GM12878 (cell line): Measurements from ENCODE around the gene CUL5. TPM values are rescaled to one million over a fixed set of nuclear protein-coding genes. Genes with fewer than 3 reads are reported as not detected.

Experiments used
- ATAC-seq: fragments of 200-7000 bp; cut with Tn5 transposase; 3 replicates; pipeline ENCODE4 v1.9.1; 2020; ENCODE audit warnings: mild to moderate bottlenecking, moderate library complexity
- BruUV-seq: library from RNA; stranded (reverse); fragments of 400-500 nt; replicated peaks from 2 replicates; lab custom pipeline; 2021; lab: Mats Ljungman, UMichigan
- CTCF ChIA-PET: fragments of 300-600 bp; sonication (Branson Sonifier 250); formaldehyde crosslinking; extraction: SDS; loops from one replicate; lab custom pipeline; 2021; ENCODE audit warnings: inconsistent platforms; lab: Yijun Ruan, JAX
- POLR2A ChIA-PET: fragments of 350-600 bp; formaldehyde crosslinking; extraction: SDS; loops from one replicate; lab custom pipeline; 2021; ENCODE audit warnings: inconsistent platforms; lab: Charles Lee
- RAD21 ChIA-PET: fragments of 300-600 bp; sonication (Branson Sonifier 250); formaldehyde crosslinking; loops from one replicate; lab custom pipeline; 2023; ENCODE audit warnings: antibody characterized with exemption; ENCODE audit not compliant: unreplicated experiment; lab: Charles Lee
- SMC1A ChIA-PET: fragments of 300-600 bp; sonication (Branson Sonifier 250); formaldehyde crosslinking; loops from one replicate; lab custom pipeline; 2023; ENCODE audit not compliant: unreplicated experiment, uncharacterized antibody; lab: Charles Lee
- DNase-seq: peaks from one replicate; pipeline ENCODE4 v3.0.0-alpha.2; 2011; ENCODE audit warnings: low read depth, low spot score
- FAIRE-seq: peaks from 3 replicates; lab custom pipeline; 2011; peaks lifted over from hg19 to GRCh38; lab: Jason Lieb, UNC
- H2AFZ ChIP-seq: 2 replicates; pipeline ENCODE4 v1.6.0; 2011; ENCODE audit warnings: low read depth, low read length, control low read depth; ENCODE audit not compliant: control insufficient read depth
- H3K27ac ChIP-seq: 2 replicates; pipeline ENCODE4 v1.5.1; 2011; ENCODE audit warnings: control low read depth; ENCODE audit not compliant: control insufficient read depth, insufficient read depth
- H3K27me3 ChIP-seq, 2 experiments: replicated peaks in 1 of 2; 2 replicates each; pipeline versions ENCODE4 v1.6.0 to v1.6.1; 2011; ENCODE audit warnings: low read length in 1 of 2; ENCODE audit not compliant: control insufficient read depth in 2 of 2, insufficient read depth in 2 of 2
- H3K36me3 ChIP-seq, 2 experiments: 2 replicates each; pipeline ENCODE4 v1.5.1; 2011; ENCODE audit warnings: low read length in 1 of 2; ENCODE audit not compliant: control insufficient read depth in 2 of 2, insufficient read depth in 2 of 2
- H3K4me1 ChIP-seq: 2 replicates; pipeline ENCODE4 v1.6.1; 2011; ENCODE audit warnings: mild to moderate bottlenecking, low read length, moderate library complexity, mixed read lengths; ENCODE audit not compliant: control insufficient read depth, insufficient read depth
- H3K4me2 ChIP-seq: 2 replicates; pipeline ENCODE4 v1.6.0; 2011; ENCODE audit warnings: control low read depth; ENCODE audit not compliant: control insufficient read depth, insufficient read depth
- H3K4me3 ChIP-seq: fragments of 200-600 bp; sonication (generic); 2 replicates; pipeline ENCODE4 v1.5.1; 2016
- H3K79me2 ChIP-seq: 2 replicates; pipeline ENCODE4 v1.6.0; 2011; ENCODE audit warnings: low read length; ENCODE audit not compliant: control insufficient read depth, insufficient read depth
- H3K9ac ChIP-seq: 2 replicates; pipeline ENCODE4 v1.8.0; 2011; ENCODE audit warnings: low read length, control low read depth, mixed read lengths; ENCODE audit not compliant: control insufficient read depth, insufficient read depth
- H3K9me3 ChIP-seq: replicated peaks from 3 replicates; pipeline ENCODE4 v1.5.1; 2011; ENCODE audit warnings: mild to moderate bottlenecking, low read length; ENCODE audit not compliant: control insufficient read depth, insufficient read depth
- H4K20me1 ChIP-seq: 2 replicates; pipeline ENCODE4 v1.6.0; 2011; ENCODE audit not compliant: control insufficient read depth, insufficient read depth
- BHLHE40 ChIP-seq, 2 experiments: fragments of 450-650 bp in 1 of 2; IDR thresholded peaks; 2 replicates each; pipeline ENCODE4 v1.6.1; 2011 to 2017; ENCODE audit warnings: low read depth in 2 of 2, borderline replicate concordance in 1 of 2, improper control_type of control experiment in 1 of 2, low read length in 1 of 2, mild to moderate bottlenecking in 1 of 2
- CTCF ChIP-seq, 3 experiments: IDR thresholded peaks in 2 of 3; conservative IDR thresholded peaks in 1 of 3; 2 replicates each; pipeline ENCODE4 v1.5.1; 2011; ENCODE audit warnings: low read depth in 3 of 3, low read length in 3 of 3, mild to moderate bottlenecking in 3 of 3, control low read depth in 2 of 3, moderate library complexity in 2 of 3, inconsistent platforms in 1 of 3, mixed read lengths in 1 of 3; ENCODE audit not compliant: control insufficient read depth in 2 of 3, insufficient read depth in 1 of 3; ENCODE audit errors: extremely low read depth in 1 of 3
- E4F1 ChIP-seq: fragments of 450-650 bp; IDR thresholded peaks from 2 replicates; pipeline ENCODE4 v1.6.1; 2018; ENCODE audit warnings: borderline replicate concordance, mild to moderate bottlenecking; ENCODE audit not compliant: partially characterized antibody
- RAD21 ChIP-seq: IDR thresholded peaks from 2 replicates; pipeline ENCODE4 v1.6.1; 2011; ENCODE audit warnings: mild to moderate bottlenecking, low read depth, low read length, moderate library complexity; ENCODE audit not compliant: insufficient read depth
- SMC3 ChIP-seq: IDR thresholded peaks from 2 replicates; pipeline ENCODE4 v1.6.1; 2011; ENCODE audit warnings: low read length, improper control_type of control experiment, borderline replicate concordance
- ZNF274 ChIP-seq: IDR thresholded peaks from one replicate; pipeline ENCODE4 v1.8.0; 2011; ENCODE audit not compliant: insufficient read length, insufficient read depth
- WGBS: methylation state at CpG from one replicate; pipeline ENCODE4 v1.1.6; 2016; ENCODE audit warnings: low lambda C conversion rate; ENCODE audit not compliant: insufficient replicate concordance, insufficient coverage; ENCODE audit errors: missing lambda C conversion rate; 5-methylcytosine and 5-hydroxymethylcytosine counted together
- in situ Hi-C: fragments of 300-500 bp; cut with MboI; formaldehyde crosslinking; loops from 9 replicates; pipeline ENCODE4 v1.14.3; 2018; ENCODE audit warnings: mixed read lengths
- intact Hi-C: fragments of 100-400 bp; cut with micrococcal nuclease; formaldehyde crosslinking; loops from one replicate; pipeline ENCODE4 v1.14.2; 2022; ENCODE audit not compliant: unreplicated experiment
- polyA plus RNA-seq, 11 experiments: library from polyadenylated mRNA; depleted of rRNA in 4 of 11; unstranded in 6 of 11; stranded (reverse) in 5 of 11; fragments of >200 nt; fragmentation: Nextera tagmentation in 4 of 11; fragmentation: Illumina TruSeq in 1 of 11; extraction: Ambion mirVana in 4 of 11; extraction: Trizol in 1 of 11; gene quantifications; 1 replicate in 1 of 11; 2 replicates in 10 of 11; pipeline versions ENCODE4 v1.2.1 to v1.2.3, GENCODE V29; 2011 to 2016; ENCODE audit warnings: inconsistent platforms in 2 of 11, missing spikeins in 2 of 11, low read depth in 1 of 11
- total RNA-seq, 4 experiments: library from RNA; depleted of rRNA in 3 of 4; stranded (reverse); fragments of >200 nt in 3 of 4; fragmentation: Illumina TruSeq in 1 of 4; extraction: Trizol in 1 of 4; gene quantifications; 2 replicates each; pipeline versions ENCODE4 v1.2.1 to v1.2.3, GENCODE V29; 2013 to 2021

Gene CUL5
- total and polyA plus RNA-seq, 10 of the 15 experiments (the other 5 are each of a cell fraction or from before 2014, with no cell fraction given): 9.1 to 37.6 (median 18.3) TPM

- CTCF ChIA-PET: interaction anchor here (0.7 to 1.8 kb wide), 24 partner anchors 9 to 650 kb away, joined by 3 to 13 read pairs (median 4); partner anchors contain the start of gene CUL5
- Histone ChIP-seq H3K36me3 (no peaks in the 10 kb centered on the region), H3K4me1 (no peaks in the 10 kb centered on the region), H3K9ac (no peak overlapping the region), H3K4me3 (no peak overlapping the region), H3K4me2 (no peak overlapping the region), H3K27ac (no peak overlapping the region), H3K79me2 (no peaks in the 10 kb centered on the region), H3K9me3 (no peaks in the 10 kb centered on the region), H2AFZ (no peak overlapping the region), H4K20me1 (no peaks in the 10 kb centered on the region), H3K27me3 (no peaks in the 10 kb centered on the region)
- TF ChIP-seq E4F1: no peak
- TF ChIP-seq ZNF274: no peak
- peak; percentile 74 for TF ChIP-seq RAD21
- TF ChIP-seq BHLHE40 (IDR thresholded peaks at IDR 0.05; ENCODE audit: borderline replicate concordance in 1 of 2, low read depth in 2 of 2, low read length in 1 of 2): no peak
- TF ChIP-seq CTCF (IDR thresholded peaks at IDR 0.05 in 2 of 3, conservative IDR thresholded peaks at IDR 0.05 in 1 of 3; ENCODE audit: control insufficient read depth in 2 of 3, extremely low read depth in 1 of 3, insufficient read depth in 1 of 3, low read depth in 3 of 3, low read length in 3 of 3): peak; percentile 74 to 78 (median 75)
- peak; percentile 44; the same call in 1 of the 2 replicates for TF ChIP-seq SMC3
- BruUV-seq: no TSS peak
- in situ Hi-C loops (loop anchor here (10.0 kb wide), 1 partner anchor 655 kb away; no protein-coding TSS in a partner anchor), intact Hi-C loops (loop anchor here (10.0 kb wide), 2 partner anchors 435 to 645 kb away; partner anchors contain the start of gene ALKBH8)
- POLR2A ChIA-PET: no interaction called here
- ATAC-seq (peak; percentile 99), DNase-seq (peak; percentile 11), FAIRE-seq (peak; percentile 69)
- under 1% methylated on average over 6 of the region's 6 CpGs for WGBS
- SMC1A ChIA-PET: interaction anchor here (0.6 to 1.6 kb wide), 12 partner anchors 8 to 648 kb away, joined by 3 to 5 read pairs (median 4); no protein-coding TSS in a partner anchor
- RAD21 ChIA-PET: interaction anchor here (1.0 to 2.4 kb wide), 9 partner anchors 9 to 656 kb away, joined by 3 to 7 read pairs (median 4); partner anchors contain the start of gene CUL5
These were observed 8.8 kb upstream of the CUL5 start for GRCh38 chr11:107999759-108000455.
